HG02759 (cell line): ENCODE results near the gene PCBP4.

Source experiments
- ATAC-seq: cut with Tn5 transposase; IDR thresholded peaks from one replicate; pipeline ENCODE4 v1.9.1; 2021; ENCODE audit warnings: mild to moderate bottlenecking, moderate library complexity; ENCODE audit not compliant: unreplicated experiment

PCBP4 gene

DNA sequence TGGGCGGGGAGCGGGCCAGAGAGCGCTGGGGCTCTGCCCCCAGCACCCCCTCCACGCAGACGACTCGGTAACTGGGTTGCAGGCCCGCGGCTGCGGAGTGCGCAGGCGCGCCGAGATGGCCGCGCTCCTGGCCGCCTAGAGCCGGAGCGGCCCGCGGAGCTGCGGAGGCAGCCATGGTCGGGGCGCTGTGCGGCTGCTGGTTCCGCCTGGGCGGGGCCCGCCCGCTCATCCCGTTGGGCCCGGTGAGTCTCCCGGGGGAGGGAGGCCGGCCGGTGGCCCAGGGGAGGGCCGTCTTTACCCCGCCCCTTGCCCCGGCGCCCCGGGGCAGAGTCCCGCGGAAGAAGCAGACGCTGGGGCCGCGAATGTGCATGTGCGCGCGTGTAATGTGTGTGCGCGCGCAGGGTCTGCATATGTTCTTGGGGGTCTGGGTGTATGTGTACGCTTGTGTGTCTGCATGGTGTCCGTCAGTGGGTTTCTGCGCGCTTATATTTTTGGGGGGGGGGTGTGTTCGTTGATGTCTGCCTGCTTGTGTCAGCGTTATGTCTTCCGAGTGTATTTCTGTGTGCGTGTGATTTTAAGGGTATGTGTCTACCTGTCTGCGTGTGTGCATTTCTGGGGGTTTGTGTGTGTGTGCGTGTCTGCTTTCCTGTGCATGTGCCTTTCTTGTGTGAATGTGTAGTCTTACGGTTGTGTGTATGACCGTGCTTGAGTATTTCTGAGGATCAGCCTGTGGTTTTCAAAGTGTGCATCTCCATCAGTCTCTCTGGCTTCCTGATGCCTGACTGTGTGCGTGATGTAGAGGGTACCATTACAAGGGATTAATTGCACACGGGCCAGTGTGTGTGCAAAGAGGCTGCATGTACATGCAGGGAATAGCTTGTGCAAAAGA lies 8.0 kb upstream of the PCBP4 start, which contains the start of gene ABHD14A:
Gene ABHD14A (plus strand): TSS at position 102 of the 889 bp plus-strand sequence. CDS start 72 bp downstream, at position 174.
- ATAC-seq, result peak; percentile 69

DNA sequence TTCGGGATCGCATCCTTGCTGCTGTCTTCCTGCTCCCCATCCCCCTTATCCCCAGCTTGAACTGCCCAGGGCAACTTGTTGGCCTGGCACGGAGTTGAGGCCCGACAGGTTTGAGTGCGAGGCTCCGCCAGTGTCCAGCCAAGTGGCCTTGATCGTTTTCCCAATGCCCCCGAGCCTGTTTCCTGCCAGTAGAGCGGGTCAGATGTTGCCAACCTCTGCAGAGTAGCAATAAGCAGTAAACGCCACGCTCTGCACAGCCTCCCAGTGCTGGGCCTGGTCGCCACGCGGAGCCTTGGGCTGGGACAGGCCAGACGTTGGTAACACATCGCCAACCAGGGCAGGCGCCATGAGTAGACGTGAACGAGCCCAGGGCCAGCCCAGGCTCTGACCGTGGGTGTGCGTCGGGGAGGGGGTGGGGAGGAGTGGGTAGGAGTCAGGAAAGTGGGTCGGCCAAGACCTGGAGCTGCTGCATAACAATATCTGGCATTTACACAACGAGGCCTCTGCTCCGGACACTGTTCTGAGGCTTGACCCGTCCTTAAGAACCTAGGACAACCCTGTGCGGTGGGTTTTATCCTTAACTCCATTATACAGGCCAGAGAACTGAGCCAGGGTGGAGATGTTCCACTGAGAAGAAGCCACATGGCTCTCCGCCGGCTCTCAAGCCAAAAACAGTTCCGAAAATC lies 7.2 kb upstream of the PCBP4 start:
- peak; percentile 1 for ATAC-seq

DNA sequence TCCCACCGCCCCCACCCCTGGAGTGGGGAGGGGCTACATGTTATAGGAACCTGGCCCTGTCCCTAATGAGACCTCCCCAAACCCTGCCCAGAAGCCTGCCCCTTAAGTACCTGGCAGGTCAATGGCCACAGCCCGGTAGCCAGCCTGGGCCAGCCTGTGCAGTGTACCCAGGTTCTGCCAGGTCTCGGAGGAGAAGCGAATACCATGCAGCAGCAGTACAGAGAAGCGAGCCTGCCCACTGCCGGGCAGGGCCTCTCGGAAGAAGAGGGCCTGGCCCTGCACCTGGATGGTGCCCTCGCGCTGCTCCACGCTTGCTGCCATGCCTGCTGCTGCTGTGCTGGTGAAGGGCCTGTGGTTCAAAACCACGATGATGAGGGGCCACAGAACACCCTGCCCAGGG lies 4.1 kb upstream of the PCBP4 start:
- no peak for ATAC-seq

DNA sequence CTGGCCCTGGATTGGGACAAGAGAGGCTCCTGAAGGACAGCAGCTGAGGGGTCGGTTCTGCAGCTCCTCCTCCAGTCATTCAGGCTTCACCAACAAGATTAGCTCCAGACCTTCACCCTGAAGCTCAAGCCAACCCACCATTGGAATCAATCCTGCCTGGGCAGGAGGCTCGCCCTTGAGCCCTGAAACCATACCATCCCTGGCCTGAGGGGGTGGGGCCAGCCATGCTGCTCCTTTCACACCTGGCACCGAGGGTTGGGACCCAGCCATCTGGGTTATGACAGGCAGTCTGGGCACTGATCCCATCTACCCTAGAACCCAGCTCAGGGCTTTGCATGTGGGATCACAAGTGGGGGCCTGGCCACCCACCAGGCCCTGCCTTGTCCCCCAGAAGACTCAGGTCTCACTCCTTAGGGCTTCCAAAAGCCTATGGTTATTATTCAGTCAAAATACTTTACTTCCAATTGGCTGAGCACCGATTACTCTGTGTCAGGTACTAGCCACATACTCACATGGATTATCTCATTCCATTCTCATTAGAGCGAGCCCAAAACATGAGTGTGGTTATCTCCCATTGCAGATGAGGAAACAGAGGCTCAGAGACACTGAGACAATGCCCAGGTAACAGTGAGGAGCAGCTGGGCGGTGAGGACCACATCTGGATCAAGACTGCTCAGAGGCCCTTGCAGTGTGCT lies 3.5 kb upstream of the PCBP4 start:
- no peak for ATAC-seq

DNA sequence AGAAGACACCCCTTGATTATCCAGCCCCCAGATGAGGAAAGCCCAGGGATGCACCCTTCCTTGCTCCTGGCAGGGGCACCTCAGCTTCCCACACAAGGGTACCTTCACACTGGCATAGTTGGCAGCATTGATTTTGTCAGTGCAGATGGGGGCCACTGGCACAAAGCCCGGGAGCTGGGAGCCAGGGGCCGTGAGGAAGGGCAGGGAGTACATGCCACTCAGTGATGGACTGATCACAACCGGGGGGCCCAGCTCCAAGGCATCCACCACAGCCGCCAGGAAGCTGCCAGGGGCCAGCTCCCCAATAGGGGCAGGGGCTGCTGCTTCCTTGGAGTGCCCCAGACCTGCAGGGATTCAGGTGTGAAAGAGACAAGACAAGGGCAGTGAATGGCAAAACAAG lies 2.6 kb upstream of the PCBP4 start:
- ATAC-seq, result no peak

DNA sequence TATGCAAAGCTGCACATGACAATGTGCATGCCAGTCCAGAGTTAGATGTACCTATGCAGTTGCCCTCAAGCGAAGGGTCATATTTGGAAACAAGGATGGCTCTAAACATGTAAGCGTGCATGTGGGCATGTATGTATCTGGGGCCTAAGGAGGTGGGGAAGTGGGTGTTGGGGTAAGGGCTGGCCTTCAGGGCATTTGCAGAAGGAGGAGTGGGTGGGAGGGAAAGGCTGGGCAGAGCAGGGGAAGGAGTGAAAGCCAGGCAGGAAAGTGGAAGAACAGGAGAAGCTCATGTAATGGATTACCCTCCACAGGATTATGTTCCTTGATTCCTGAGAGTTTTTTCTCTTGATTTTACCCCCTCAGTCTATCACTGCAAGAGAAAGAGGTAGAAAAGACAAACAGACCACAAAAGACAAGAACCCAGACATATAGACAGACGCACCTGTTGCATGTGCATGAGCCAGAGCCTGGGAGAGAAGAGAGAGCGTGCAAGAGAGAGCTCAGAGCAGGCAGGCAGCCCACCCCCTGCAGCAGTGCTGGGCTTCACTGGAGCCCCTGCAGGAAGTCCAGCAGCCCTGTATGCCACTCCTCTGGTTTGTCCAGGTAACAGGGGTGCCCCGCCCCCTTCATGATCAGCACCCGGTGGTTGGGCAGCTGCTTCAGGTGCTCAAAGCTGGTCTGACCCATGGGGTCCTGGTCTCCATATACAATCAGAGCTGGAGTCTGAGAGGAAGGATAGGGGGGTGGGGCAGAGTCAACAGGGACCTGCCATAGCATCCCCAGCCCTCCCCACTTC lies 1.8 kb upstream of the PCBP4 start:
- no peak for ATAC-seq

DNA sequence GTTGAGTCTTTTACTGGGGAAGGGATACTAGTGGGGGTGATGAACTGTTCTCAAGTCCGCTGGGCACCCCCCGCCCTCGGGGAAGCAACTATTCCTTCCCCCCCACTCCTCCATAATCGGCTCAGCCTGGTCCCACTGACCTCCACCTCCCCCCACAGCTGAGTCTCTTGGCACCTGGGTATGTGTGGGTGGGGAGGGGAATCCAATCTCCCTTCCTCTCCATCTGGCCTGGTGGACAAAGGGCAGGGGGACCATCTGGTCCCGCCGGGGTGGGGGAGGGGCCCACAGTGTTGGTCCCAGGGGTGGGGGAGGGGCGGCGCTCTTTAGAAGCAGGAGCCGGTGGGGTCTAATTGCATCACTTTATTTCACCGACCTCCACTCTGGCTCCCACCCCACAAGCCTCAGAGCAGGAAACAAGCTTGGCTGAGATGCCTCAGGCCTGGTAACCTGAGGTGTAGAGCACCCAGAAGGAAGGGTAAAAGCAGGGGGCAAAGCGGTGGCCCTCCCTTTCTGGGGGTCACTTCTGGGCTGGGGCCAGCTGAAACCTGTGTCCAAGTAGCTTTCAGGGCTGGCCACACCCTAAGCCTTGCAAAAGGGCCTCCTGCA lies 1.0 kb upstream of the PCBP4 start:
- ATAC-seq, result no peak

DNA sequence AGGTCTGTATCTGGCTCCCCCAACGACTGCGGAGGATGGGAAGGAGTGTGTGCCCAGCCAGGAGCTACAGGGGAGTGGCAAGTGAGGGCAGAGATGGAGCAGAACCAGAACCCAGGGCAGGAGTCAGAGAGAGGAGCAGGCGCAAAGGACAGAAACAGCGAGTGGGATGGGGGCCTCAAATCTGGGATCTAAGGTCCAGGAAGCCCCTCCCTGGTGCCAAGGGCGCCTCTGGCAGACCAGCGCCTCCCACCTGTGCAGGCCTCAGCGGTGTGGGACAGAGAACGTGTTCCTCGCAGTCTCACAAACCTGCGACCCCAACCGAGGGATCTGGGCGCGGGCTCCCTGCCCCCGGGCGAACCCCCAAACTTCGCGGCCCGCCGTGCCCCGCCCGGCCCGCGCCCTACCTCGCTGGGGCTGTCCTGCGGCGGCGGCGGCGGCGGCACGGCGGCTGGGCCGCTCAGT lies 301 bp downstream of the PCBP4 start:
- ATAC-seq, result peak; percentile 52

DNA sequence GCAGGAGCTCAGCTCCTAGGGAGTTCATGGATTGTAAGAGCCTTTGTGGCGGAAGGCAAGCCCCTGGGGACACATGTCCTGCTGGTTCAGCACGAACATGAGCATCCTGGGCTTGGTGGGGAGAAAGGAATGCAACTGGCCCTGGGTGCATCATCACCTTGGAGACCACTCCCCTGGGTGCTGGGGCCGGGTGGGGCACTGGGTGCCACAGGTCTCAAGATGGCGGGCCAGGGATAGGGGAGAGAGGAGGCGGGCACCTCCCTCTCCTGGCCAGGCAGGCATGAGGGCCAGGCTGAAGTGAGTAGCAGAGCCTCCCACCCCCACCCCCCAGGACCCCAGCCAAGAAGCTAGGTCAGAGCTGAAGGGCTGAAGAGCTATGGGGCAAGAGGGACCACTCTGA lies 768 bp downstream of the PCBP4 start:
- ATAC-seq, result no peak

DNA sequence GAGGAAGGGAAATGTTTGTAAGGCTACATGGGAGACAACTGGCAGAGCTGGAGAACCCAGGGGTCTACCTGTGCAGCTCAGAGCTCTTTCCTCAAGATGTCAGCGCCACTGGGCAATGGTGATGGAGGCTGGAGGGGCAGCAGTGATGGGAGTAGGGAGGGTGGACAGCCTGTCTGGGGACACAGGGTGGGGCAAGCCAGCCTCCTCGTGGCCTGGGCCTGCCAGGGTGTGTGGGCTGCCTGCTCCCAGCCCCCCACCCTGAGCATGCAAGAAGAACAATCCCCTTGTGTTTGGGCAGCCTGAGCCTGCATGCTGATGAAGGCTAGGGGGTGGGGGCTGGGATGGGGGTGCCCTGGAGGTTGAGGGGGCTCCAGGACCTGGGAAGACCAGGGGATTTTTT lies 1.2 kb downstream of the PCBP4 start:
- ATAC-seq, result no peak

DNA sequence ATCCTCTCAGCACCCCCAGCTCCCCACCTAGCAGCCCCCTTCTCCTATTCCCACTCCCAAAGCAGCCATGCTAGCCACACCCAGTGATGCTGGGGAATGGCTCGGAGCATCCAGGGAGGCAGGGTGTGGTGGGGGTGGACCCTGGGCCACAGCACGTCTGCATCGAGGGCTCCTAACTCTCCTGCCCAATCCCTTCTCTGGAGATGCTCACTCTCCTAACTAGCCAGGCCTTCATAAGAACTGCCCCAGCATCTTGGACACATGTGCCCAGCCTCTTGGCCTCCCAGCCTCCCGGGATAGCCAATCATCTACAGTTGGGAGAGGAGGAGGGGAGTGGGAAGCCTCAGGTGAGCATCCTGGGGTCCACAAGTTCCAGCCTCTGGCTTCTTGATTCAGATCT lies 2.7 kb downstream of the PCBP4 start:
- no peak for ATAC-seq

DNA sequence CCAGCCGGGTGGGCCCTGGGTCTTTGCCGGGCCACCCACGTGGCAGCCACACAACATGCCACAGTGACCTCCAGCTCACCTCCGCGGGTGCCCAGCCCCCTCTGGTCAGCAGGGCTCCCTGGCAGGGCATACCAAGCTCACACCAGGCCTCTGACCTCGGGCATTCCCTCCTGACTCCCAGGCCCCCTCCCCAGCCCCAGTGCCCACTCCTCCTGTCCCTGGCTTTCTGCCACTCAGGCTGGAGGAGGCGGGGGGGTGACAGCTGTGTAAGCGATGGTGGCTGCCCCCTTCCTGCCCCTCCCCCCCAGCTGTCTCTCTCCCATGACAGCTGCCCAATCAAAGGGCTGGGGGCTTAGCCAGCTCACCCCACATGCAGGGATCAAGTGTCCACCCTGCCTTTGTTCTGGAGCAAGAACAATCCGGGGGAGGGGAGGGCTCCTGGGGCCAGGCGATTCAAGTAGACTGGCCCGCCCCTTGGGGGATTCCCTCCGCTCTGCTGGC lies 3.3 kb downstream of the PCBP4 start:
- ATAC-seq, result no peak

DNA sequence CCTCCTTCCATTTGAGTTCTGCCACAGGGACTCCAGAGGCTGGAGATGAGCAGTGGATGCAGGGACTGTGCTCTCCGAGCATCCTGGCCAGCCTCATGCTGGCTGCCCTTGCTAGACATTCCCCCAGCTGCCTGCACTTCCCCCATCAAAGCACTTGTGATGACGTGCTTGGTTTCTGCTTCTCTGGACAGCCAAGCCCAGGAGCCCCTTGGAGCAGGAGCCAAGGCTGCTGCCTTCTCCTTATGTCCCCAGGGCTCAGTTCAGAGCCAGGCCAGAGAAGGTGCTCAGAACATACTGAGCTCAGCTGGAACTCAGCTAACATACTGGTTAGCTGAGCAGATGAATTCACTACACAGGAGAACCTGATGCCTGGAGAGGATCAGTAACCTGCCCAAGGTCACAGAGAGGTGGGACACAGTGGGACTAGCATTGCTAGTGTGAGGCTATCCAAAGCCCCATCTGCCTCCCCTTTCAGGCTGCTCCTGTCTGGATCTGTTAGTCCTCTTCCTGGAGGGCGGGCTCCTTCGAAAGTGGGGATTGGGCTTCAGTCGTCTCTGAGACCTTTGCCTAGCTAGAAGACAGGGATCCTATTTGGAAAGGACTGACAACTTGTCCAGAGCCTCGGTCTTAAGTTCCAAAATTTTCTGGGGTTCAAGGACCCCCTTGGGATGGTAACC lies 4.3 kb downstream of the PCBP4 start:
- no peak for ATAC-seq

DNA sequence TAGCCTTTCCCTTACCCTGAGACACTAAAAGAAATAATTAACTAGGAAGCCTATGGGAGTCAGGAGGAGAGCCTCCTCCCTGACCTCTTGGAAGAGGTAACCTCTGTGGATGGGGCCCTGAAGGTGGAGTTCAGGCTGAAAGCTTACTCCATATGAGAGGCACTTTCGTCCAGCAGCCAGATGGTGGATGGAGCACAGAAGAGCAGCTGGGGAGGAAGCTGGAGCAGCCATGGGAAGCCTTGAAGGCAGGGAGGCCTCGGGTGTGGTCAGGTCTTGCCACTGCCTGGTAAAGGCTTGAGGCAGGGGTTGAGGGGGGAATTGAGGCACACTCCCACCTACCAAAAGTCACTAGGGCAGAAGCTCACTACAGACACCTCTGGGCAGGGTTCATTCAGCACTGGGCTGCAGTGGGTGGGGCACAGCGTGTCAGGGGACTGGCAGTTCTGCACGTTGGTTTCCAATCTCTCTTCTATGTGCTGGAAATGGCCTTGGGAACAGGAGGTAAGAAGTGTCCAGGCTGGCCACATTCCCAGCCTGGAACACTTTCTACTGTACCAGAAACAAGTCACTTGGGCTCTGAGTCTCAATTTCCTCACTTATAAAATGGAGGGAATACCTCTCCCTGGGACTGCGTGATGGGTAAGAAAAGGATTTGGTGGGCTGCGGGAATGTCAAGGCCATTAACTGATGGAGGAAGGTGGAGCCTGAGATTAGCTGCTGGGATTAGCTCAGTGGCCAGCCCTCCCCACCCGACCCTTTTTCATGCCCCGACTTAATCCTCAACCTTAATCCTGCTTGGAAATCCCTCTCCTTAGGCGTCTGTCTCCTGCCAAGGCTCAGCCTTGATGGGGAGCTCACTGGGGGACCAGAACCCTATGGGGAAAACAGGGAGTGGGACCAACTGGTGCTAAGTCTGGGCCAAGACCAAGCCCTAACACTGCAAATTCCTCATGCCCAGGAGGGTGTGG lies 5.4 kb downstream of the PCBP4 start:
- ATAC-seq, result no peak

DNA sequence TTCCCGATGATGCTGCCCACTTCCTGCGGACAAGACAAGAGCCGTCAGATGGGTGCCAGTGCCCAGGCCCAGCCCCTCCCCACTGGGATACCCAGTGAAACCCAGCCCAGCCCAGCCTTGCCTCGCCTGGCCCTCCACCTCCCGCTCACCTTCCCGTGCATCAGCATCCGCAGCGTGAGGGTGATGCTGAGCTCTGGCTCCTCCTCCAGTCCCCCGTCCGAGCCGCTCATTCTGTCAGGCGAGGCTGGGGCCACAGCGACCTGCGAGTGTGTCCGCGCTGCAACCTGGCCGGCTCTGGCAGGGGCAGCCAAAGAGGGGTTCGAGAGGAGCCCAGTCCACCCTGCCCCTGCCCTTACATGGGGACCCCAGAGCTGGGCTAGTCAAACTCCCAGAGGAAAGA lies 6.2 kb downstream of the PCBP4 start:
- no peak for ATAC-seq

DNA sequence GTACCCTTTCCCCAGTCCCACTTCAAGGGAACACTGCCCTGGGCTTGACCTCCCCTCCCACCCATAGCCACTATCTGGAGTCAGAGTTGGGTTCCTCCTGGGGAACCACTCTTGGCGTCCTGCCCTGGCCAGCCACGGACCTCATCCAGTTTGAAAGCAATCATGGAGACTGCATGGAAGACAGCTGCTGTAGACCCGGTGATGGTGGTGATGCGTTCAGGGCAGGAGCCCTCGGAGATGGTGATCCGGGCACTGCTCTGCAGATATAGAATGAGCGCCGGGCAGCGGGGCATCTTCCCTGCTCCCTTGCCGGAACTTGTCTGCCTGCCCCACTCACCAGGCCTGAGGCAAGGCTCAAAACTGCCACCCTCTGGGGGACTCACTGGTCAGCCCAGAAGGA lies 6.9 kb downstream of the PCBP4 start:
- no peak for ATAC-seq

DNA sequence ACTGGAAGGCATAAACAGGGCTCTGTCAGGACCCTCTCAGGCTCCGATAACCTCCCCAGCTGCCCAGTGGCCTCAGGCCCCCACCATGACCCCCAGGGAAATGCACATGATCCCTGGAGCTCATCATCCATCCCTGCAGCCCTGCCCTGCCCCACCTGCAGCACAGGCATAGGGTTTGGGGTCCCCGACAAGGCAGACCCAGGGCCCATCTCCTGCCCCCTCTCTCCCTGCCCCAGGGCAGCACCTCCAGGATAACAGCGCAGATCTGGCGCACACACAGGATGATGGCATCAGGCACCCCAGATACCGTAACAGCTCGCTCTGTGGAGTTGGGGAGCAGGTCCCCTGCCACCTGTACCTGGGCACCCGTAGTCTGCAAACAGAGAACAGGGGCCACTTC lies 7.6 kb downstream of the PCBP4 start:
- no peak for ATAC-seq
